GM18502 (cell line): ENCODE data around the gene RELT.

Experiments
- ATAC-seq: cut with Tn5 transposase; IDR thresholded peaks from one replicate; pipeline ENCODE4 v1.9.1; 2021; ENCODE audit warnings: mild to moderate bottlenecking; ENCODE audit not compliant: unreplicated experiment, poor library complexity

The RELT gene

DNA sequence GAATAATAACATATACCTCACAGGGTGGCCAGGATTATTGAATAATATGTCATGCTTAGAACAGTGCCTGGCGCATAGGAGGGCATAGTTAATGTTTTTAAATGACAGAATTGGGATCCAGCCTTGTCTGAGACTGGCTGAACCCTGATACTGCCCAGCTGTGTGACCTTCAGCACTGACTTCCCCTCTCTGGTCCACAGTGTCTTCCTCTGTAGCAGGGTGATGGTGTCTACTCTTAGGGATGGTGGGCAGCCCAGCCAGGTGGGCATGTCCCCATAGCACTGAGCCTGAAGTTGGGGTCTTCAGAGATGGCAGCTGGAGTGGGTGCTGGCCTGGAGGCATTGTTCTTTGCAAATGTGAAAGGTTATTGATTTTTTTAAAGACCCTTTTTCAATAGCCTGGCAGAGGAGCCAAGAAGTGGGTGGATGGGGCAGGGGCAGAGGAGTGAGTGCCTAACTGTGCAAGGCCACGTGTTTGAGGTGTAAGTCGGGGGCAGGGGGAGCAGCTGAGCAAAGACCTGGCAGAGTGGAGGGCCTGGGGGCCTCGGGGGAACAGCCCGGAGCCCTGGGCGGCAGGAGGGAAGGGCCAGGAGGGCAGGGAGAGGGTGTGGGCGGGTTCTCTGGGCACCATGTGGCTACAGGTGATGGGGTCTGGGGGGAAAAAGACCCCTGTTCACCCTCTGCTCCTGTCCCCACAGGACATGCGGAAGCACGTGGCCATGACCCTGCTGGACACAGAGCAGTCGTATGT lies 29.8 kb upstream of the RELT start:
- no peak for ATAC-seq

DNA sequence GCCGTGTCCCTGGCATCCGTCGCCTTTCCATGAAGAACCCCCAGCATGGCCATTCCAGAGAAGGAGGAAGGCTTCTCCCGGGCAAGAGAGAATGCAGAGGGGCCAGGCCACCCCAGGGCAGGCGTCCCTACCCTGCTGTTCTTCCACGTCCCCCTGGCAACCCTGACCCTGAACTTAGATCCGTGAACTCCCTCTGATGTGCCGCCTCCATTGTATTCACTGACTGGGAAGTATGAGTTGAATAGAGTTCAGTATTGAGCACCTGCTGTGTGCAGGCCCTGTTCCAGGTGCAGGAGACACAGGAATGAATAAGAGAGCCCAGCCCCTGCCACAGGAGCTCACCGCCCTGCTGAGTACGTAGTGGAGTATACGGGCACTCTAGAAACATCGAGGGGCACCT lies 29.1 kb upstream of the RELT start:
- ATAC-seq, result no peak

- ATAC-seq, result no peak
Observed at GRCh38 chr11:73348838-73349237, 27.4 kb upstream of the RELT start.

DNA sequence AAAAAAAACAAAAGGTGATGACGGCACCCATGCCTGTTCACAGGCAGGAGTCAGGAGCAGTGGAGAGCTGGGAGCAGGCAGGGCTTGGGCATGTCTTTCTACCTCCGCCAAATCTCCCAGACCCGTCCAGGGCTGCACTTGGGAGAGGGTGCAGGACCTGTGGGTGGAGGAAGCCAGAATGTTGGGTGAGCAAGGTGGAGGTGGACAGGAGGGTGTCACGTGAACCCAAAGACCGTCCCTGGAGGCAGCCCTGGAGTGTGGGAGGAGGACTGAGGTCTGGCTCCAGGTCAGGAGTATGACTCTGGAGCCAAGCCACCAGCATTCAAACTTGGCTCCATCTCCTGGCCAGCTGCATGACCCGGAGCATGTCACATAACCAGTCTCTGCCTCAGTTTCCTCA lies 26.6 kb upstream of the RELT start:
- no peak for ATAC-seq

DNA sequence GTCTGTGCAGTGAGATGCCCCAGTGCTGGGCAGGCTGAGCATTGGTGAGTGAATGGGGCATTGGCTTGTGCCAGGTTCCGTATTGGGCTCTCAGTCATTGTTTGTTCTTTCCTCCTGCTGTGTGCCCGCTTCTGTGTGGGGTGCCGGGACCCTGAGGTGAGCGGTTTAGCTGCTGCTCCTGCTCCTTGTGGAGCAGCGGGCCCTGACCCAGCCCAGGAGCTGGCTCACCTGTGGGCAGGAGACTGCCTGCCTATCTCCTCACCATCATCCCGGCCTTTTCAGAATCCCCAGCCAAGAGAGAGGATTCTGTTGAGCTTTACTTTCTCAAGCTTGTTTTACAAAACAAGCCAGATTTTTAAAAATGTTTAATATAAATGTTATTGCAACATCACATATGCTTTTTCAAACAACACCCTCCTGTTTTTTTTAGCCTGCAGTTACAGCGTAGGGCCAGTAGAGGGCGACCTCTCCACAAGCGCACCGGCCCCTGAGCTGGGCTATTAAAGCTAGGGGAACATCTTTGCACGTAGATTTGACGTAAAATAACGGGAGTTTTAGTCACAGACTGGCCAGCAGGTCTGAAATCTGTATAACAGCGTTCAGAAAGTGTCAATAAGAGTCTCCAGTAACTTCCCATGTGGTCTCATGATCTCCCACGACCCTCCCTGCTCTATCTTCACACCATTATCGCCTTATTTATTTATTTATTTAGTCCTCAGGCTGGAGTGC lies 25.1 kb upstream of the RELT start:
- no peak for ATAC-seq

DNA sequence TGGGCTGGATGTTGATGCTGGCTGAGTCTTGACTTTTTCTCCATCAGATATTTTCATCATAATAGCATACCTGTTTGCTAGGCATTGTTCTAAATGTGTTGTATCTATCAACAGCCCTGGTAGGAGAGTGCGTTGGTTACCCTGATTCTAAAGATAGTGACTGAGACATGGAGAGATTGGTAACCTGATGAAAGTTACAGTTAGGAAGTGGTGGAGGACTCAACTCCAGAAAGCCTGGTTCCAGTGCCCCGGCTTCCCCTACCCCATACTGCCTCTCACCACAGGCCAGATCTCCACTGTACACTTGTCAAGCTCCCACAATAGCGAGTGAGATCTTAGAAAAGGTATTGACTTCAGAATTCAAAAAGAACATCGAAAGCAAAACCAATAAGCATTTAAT lies 22.8 kb upstream of the RELT start:
- no peak for ATAC-seq

DNA sequence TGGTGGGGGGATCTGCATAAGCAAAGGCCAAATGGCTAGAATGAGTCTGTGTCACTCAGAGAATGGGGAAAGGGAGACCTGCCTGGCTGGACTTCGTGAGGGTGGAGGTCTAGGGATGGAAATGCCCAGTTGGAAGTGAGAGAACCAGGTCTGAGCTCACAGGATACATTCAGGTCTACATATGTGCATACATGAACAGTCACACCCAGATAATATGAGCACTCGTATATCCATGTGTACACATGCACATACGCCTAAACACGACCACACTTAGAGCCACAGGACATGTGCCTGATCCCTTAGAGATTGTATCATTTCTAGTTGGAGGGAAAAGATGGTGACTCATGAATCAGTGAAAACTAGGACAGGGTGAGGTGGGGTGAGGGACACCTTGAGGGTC lies 21.1 kb upstream of the RELT start:
- ATAC-seq, result no peak

DNA sequence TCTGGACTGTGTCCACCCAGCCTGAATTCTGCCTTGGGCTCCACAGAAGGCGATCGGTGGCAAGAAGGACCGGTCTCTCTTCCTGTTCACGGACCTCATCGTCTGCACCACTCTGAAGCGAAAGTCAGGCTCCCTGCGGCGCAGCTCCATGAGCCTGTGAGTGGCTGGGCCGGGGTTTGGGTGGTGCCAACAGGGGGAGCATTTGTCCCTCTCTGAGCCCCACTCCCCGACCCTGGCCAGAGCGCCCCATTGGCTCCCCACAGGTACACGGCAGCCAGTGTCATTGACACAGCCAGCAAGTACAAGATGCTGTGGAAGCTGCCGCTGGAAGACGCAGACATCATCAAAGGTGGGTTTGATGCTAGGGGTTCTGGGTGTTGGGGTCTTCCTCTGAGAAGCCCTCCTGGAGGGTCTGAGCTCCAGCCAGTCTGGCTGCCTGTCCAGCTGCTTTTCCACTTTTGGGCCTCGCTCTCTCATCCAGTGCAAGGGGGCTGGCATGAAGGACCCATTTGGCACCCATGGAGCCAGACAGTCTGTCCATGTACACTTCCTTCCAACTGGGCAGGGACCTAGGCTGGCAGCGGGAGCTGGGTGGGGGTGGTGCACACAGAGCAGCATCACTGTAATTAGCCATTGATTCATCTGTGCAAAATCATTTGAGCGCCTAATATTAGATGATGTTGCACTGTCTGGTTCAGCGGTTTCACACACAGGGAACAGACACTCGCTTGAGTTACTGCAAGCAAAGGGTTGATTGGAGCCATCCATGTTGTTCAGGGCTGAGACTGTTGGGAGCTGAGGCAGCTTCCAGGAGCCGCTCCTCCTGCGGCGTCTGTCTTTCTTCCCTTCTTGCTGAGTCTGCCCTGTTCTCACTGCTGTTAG lies 19.0 kb upstream of the RELT start:
- ATAC-seq, result no peak

GRCh38 chr11:73358071-73358470 lies 18.1 kb upstream of the RELT start:
- ATAC-seq, result no peak

DNA sequence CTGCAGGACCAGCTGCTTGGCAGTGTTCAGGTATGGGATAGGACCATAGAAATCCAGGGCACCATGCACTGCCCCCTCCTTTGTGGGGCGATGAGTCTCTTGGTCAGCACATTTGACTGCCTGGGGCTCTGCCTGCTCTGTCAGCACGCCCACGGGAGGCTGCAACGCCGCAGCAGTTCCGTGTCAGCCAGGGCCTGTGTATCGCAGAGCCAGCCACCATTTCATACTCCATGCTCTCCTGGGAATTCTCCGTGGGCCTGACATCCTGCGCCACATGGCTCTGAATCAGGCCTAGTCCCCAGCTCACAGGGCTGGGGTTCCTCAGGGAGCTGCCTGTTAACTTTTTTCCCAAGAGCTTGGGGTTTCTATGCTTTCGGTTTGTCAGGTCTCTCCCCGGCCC lies 16.9 kb upstream of the RELT start:
- ATAC-seq, result no peak

DNA sequence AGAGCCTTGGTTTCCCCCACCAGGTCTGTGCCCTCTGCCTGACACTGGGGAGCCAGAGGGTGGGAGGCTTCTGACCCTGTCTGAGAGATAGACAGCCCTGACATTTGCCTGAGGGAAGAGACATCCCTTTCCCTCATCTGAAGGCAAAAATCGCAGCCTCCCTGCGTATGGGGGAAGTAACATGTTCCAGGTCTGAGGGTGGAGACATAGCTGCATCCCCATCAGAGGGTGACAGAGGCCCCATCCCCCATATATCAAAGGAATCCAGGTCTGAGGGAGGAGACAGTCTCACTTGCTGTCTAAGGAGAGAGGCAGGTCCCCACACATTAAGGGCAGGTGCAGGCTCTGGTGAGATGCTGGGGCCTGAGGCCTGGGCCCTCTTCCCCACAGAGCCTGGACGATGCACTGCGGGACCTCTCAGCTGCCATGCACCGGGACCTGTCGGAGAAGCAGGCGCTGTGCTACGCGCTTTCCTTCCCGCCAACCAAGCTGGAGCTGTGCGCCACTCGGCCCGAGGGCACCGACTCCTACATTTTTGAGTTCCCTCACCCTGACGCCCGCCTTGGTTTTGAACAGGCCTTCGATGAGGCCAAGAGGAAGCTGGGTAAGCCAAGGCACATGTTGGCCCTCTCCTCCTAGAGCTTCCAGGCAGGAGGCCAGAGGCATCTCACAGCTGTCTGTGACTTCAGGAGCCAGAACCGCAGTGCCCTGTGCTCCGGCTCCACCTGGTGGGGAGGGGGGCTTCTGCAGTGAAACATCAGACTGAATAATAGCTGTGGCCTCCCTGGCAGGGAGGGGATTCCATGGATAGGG lies 16.1 kb upstream of the RELT start:
- ATAC-seq, result no peak

DNA sequence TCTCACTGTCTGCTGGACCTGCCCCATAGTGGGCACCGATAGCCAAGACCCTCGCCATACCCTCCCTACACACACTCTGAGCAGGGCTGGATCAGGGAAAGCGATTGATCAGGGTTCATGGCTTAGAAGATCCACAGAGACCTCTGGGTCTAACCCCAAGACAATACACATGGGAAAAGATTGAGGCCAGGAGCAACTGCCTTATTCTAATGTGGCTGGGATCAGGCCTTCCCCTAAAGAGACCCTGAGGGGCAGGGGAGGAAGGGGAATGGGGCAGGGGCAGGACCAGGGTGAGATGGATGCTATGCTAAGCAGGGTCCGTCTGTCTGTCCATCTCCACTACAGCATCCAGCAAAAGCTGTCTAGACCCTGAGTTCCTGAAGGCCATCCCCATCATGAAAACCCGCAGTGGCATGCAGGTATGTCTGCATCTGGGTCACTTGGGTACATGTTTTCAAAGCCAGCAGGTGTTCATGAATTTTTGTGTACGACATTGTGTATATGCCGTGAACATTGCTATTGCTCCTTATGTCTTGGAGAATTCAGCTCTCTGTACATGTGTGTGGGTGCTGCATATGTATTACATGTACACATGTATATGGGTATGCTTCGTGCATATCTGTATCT lies 15.3 kb upstream of the RELT start:
- ATAC-seq, result no peak

- ATAC-seq, result no peak
Observed at GRCh38 chr11:73361953-73362776, 14.0 kb upstream of the RELT start.

DNA sequence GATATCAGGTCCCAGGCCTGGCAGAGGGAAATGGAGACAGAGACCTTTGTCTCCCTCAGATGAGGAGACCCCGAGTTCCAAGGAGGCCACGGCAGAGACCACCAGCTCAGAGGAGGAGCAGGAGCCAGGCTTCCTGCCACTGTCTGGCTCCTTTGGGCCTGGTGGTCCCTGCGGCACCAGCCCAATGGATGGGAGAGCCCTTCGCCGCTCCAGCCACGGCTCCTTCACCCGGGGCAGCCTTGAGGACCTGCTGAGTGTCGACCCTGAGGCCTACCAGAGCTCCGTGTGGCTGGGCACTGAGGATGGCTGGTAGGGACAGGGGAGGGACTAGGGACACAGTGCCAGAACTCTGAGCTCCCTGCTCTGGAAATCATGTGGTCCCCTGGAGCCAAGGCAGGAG lies 13.1 kb upstream of the RELT start:
- no peak for ATAC-seq

GRCh38 chr11:73365352-73366264 lies 10.6 kb upstream of the RELT start:
- ATAC-seq, result no peak

DNA sequence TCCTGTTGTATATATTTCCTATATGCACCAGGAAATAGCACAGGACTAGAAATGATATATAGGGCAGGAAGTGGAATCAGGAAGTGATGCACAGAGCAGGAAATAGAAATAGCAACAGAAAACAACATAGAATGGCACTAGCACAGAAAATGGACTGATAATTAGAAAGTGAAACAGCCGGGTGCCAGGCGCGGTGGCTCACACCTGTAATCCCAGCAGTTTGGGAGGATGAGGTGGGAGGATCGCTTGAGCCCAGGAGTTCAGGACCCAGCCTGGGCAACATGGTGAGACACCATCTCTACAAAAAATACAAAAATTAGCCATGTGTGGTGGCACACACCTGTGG lies 10.0 kb upstream of the RELT start:
- no peak for ATAC-seq

DNA sequence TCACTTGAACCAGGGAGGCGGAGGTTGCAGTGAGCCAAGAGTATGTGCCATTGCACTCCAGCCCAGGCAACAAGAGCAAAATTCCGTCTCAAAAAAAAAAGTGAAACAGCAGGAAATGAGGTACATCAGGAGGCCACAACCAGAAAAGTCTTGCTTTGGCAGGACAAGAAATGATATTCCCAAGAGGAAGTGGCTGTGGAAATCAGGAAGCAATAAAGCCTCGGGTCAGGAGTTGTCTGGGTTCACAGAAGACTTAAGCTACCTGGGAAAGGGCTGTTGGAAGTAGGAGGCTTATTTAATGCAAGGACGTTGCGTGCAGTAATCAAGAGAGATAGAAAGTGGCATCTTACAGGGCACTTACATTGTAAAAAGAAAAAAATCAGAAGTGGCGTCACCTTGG lies 9.2 kb upstream of the RELT start:
- no peak for ATAC-seq

DNA sequence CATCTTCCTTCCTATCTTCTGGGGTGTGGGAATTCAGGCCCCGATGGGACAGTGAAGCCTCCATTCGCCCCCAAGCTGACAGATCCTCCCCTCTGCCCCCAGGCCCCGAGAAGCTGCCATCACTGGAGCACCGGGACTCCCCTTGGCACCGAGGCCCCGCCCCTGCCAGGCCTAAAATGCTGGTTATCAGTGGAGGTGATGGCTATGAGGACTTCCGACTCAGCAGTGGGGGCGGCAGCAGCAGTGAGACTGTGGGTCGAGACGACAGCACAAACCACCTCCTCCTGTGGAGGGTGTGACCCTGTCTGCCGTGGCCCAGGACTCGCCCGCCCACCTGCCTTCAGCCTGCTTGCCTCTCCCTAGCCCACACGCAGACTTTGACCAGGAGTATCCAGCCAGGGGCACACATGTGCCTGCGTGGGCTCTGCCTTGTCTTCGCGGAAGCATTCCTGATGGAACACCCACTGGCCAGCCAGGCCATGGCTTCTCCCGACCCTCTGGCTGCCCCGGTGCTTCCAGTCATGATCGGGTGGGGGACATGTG lies 8.6 kb upstream of the RELT start:
- ATAC-seq, result no peak
